Fibroblast of pulmonary artery (primary cell): ENCODE data around the gene TMX2.
A peak's percentile ranks its signal among the peaks of the same experiment; 100 is the strongest.

ENCODE experiments used
- DNase-seq: peaks from one replicate; pipeline ENCODE4 v3.0.0-alpha.2; 2010; ENCODE audit warnings: low read depth
- H3K4me3 ChIP-seq: replicated peaks from 2 replicates; pipeline ENCODE4 v1.5.1; 2011; ENCODE audit warnings: low read depth, mild to moderate bottlenecking, control low read depth, low read length, moderate library complexity
- TF ChIP-seq, protein P1 (sequence below): IDR thresholded peaks from 2 replicates; pipeline ENCODE4 v1.5.1; 2011; ENCODE audit warnings: mild to moderate bottlenecking, control low read depth, low read length, inconsistent platforms; ENCODE audit errors: missing control alignments

TMX2 gene

DNA sequence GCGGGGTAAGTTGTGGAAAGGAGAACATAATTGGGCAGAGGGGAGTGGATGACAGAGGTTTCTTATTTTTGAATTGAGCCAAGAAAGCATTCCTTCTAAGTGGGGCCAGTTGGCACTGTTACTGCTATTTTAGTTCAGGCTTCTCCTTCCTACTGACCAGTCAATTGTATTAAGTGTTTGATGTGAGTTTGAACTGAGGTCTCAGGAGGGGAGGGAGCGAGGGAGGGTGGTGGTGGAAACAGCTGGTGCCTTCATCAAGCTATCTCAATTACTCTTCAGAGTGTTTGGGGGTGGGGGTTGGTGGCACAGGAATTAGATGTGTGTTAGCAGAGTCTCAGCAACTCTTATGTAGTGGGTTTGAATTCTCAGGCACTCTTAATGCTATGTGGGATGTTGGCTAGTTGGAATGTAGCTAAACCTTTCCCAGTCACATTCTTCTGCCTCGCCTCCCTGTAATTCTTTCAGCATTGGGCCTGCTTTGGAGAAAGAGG lies 63.7 kb downstream of the TMX2 start:
- DNase-seq: peak; percentile 67
- TF ChIP-seq, protein P1, sequence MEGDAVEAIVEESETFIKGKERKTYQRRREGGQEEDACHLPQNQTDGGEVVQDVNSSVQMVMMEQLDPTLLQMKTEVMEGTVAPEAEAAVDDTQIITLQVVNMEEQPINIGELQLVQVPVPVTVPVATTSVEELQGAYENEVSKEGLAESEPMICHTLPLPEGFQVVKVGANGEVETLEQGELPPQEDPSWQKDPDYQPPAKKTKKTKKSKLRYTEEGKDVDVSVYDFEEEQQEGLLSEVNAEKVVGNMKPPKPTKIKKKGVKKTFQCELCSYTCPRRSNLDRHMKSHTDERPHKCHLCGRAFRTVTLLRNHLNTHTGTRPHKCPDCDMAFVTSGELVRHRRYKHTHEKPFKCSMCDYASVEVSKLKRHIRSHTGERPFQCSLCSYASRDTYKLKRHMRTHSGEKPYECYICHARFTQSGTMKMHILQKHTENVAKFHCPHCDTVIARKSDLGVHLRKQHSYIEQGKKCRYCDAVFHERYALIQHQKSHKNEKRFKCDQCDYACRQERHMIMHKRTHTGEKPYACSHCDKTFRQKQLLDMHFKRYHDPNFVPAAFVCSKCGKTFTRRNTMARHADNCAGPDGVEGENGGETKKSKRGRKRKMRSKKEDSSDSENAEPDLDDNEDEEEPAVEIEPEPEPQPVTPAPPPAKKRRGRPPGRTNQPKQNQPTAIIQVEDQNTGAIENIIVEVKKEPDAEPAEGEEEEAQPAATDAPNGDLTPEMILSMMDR: no peak
- peak overlapping the region; percentile 36 for H3K4me3 ChIP-seq

DNA sequence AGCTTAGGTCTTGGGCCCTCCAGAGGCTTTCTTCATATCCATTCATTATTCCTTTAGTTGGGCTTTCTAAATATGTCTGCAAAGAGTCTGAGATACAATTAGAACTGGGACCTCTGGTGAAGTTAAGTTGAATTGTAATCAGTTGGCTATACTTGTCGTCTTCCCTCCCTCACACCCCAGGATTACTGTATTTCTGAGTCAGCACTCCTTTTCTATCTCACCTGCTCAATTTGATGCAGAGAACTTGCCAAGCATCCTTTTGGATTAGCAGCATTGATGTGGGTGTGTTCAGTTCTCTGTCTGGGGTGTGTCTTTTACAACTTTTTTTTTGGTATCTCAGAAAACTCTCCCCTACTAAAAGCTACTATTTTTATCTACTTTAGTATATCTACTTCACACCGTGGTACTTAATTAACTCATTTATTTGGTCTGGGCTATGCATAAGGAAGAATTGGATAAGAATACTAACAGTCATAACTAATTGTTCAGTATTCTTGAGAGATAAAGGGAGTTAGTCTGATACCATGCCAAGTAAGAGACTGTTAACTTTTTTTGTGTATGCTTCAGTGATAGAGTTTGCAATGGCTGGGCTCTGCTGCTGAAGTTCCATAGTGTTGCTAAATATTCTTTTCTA lies 64.3 kb downstream of the TMX2 start:
- DNase-seq: no peak
- H3K4me3 ChIP-seq: no peak overlapping the region
- TF ChIP-seq, protein P1: no peak

DNA sequence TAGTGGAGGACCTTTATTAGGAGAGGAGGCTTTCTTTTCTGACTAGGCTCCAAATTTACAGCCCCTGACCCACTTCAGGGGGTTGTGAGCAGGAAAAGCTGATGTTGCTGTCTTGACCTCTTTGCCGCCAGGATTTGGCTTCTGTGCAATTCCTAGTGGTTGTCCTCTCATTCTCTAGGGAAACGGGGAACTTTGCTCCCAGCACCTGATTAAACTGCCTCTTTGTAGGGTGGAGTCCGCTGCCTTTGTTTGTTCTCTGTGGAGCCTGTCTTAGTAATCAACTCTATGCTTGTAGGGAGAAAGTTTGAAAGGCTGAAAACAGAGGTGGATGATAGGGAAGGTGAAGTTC lies 65.5 kb downstream of the TMX2 start:
- peak; percentile 55 for DNase-seq
- TF ChIP-seq, protein P1: no peak
- peak overlapping the region; percentile 39 for H3K4me3 ChIP-seq

DNA sequence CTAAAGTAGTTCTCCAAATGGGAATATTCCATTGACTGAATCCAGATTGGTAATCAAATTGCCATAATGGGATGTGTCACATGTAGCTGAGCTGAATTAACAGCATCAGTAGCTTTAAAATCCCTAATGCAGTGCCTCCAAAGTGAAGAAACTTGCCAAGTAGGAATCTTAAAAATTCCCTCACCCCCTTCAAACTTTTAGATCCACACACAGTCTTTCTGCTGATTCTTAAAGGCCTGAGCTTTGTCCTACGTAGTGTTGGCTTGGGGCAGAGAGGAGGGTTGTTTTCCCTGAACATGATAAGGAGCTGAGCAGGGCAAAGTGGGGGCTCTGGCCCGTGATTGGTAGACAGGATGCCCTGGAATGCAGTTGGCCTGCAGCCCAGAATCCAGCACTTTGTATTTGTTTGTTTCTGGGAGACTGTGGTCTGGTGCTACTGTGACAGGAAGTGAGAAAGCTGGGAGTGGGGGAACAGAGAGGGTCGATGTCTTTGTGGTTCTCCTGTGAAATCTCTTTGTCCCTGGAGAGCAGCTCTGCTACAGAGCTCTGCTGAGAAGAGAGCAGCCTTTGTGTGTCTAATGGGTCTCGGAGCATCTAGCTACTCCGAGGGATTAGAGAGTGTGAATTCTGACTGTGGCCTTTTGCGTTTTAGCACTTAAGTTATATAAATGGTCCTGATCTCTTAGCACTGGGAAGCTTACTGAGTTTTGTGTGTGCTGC lies 66.1 kb downstream of the TMX2 start:
- TF ChIP-seq, protein P1: no peak
- peak overlapping the region; percentile 39 for H3K4me3 ChIP-seq
- peak; percentile 100 for DNase-seq

DNA sequence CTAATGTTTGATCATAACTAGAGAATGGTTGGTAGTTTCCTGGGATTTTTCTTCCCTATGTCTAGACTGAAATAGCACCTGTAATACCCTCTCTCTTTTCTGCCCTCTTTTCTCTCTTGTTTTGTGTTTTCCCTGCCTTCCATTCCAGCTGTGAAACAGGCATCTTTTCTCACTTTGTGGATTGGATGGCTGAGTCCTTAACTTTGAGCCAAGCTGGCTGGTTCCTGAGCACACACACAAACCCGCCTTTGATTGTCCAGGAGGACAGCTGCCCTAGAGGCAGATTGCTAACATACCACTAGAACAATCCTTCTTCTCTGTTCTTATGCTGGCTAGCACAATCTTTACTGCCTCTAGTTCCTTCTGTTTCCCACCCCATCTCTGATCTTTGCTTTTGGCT lies 66.9 kb downstream of the TMX2 start:
- TF ChIP-seq, protein P1: peak; percentile 25
- peak overlapping the region; percentile 39 for H3K4me3 ChIP-seq
- DNase-seq: peak; percentile 80

DNA sequence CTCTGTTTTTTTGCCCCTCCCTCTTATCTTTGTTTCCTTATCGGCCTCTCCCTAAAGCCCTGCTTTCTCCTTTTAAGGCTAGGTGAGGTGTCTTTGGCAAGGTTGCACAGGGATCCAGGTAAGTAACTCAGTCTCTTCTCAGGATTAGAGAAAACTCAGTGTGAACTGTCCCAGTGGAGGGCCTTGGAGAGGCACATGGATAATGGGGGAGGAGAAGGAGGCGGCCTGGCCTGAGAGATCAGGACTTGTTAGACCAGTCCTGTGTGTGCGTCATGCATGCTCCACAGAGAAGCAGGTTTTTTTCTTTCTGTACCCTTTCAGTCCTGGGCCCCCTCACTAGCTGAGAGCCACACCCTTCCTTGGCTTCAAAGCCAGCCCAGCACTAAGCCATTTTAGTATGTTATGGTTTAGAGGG lies 69.1 kb downstream of the TMX2 start:
- TF ChIP-seq, protein P1: no peak
- H3K4me3 ChIP-seq: no peak overlapping the region
- DNase-seq: peak; percentile 51

DNA sequence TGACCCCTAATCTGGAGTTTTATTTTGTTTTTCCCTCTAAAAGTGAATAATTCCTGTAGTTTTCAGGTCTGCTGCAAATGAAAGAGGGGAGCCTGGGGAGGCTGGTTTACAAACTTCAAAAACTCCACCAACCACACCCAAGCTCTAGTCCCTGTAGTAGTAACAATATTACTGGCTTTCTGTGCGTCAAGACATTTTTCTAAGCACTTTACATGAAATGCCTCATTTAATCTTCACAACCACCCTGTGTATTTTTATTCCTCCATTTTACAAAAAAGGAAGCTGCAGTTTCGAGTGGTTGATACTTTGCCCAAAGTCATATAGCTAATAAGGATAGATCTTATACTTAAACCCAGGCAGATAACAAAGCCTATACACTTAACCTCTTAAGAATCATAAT lies 72.7 kb downstream of the TMX2 start:
- no peak for DNase-seq
- TF ChIP-seq, protein P1: no peak
- no peak overlapping the region for H3K4me3 ChIP-seq
